Testis (tissue), 2 donors: ENCODE measurements around the gene RSBN1L.

Source experiments
- POLR2A ChIP-seq: fragments of 450-650 bp; IDR thresholded peaks from one replicate; pipeline ENCODE4 v1.6.1; 2017; ENCODE audit warnings: antibody characterized with exemption, mild to moderate bottlenecking, moderate library complexity
- TF ChIP-seq, protein P1 (sequence below), 3 experiments: fragments of 450-650 bp in 2 of 3; fragments of 200-600 bp in 1 of 3; sonication (generic) in 1 of 3; IDR thresholded peaks; one replicate each; pipeline ENCODE4 v1.5.1; 2016 to 2019; ENCODE audit warnings: antibody characterized with exemption in 3 of 3, mild to moderate bottlenecking in 2 of 3, moderate library complexity in 1 of 3

DNA sequence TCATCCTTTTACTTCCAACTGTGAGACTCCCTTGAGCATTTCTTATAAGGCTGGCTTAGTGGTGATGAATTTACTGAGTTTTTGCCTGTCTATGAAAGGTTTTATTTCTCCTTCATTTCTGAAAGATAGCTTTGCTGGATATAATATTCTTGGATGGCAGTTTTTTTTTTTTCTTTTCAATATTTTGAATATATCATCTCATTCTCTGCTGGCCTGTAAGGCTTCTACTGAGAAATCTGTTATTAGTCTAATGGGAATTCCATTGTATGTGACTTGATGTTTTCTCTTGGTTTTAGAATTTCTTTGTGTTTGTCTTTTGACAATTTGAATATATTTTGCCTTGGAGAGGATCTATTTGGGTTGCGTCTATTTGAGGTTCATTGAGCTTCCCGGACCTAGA, 124.7 kb downstream of the RSBN1L start:
- TF ChIP-seq, protein P1, sequence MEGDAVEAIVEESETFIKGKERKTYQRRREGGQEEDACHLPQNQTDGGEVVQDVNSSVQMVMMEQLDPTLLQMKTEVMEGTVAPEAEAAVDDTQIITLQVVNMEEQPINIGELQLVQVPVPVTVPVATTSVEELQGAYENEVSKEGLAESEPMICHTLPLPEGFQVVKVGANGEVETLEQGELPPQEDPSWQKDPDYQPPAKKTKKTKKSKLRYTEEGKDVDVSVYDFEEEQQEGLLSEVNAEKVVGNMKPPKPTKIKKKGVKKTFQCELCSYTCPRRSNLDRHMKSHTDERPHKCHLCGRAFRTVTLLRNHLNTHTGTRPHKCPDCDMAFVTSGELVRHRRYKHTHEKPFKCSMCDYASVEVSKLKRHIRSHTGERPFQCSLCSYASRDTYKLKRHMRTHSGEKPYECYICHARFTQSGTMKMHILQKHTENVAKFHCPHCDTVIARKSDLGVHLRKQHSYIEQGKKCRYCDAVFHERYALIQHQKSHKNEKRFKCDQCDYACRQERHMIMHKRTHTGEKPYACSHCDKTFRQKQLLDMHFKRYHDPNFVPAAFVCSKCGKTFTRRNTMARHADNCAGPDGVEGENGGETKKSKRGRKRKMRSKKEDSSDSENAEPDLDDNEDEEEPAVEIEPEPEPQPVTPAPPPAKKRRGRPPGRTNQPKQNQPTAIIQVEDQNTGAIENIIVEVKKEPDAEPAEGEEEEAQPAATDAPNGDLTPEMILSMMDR (IDR thresholded peaks at IDR 0.05) = no peak
- TF ChIP-seq POLR2A = no peak
